Gastroesophageal sphincter (tissue), 3 donors: ENCODE results near the gene TPSD1.

ENCODE experiments used
- POLR2AphosphoS5 ChIP-seq: sonication (generic); formaldehyde crosslinking; IDR thresholded peaks from one replicate; pipeline ENCODE4 v1.6.1; 2017; ENCODE audit warnings: antibody characterized with exemption
- TF ChIP-seq, protein P1 (sequence below), 4 experiments: fragments of 200-600 bp in 2 of 4; fragments of 450-650 bp in 2 of 4; sonication (generic) in 1 of 4; IDR thresholded peaks; one replicate each; pipeline ENCODE4 v1.5.1; 2017 to 2019; ENCODE audit warnings: antibody characterized with exemption in 4 of 4, mild to moderate bottlenecking in 2 of 4, moderate library complexity in 2 of 4

- TF ChIP-seq, protein P1, sequence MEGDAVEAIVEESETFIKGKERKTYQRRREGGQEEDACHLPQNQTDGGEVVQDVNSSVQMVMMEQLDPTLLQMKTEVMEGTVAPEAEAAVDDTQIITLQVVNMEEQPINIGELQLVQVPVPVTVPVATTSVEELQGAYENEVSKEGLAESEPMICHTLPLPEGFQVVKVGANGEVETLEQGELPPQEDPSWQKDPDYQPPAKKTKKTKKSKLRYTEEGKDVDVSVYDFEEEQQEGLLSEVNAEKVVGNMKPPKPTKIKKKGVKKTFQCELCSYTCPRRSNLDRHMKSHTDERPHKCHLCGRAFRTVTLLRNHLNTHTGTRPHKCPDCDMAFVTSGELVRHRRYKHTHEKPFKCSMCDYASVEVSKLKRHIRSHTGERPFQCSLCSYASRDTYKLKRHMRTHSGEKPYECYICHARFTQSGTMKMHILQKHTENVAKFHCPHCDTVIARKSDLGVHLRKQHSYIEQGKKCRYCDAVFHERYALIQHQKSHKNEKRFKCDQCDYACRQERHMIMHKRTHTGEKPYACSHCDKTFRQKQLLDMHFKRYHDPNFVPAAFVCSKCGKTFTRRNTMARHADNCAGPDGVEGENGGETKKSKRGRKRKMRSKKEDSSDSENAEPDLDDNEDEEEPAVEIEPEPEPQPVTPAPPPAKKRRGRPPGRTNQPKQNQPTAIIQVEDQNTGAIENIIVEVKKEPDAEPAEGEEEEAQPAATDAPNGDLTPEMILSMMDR (IDR thresholded peaks at IDR 0.05): no peak
- no peak for TF ChIP-seq POLR2AphosphoS5
Measured at GRCh38 chr16:1287982-1288670, 32.3 kb downstream of the TPSD1 start.
